T-cell (primary cell): Measurements from ENCODE around the gene NT5DC4. TPM values are rescaled to one million over a fixed set of nuclear protein-coding genes. Genes with fewer than 3 reads are reported as not detected.

Experiments
- ATAC-seq, 4 experiments: fragments of 200-7000 bp in 3 of 4; fragments of 150-1000 bp in 1 of 4; cut with Tn5 transposase; replicated peaks in 1 of 4; 1 replicate in 3 of 4; 2 replicates in 1 of 4; pipeline ENCODE4 v1.10.0; 2021; ENCODE audit warnings: moderate library complexity in 3 of 4, mild to moderate bottlenecking in 2 of 4, moderate number of reproducible peaks in 1 of 4
- CTCF ChIA-PET, 2 donors: fragments of 300-600 bp; sonication (Branson Sonifier 250); formaldehyde crosslinking; loops; one replicate each; lab custom pipeline; 2022; ENCODE audit warnings: antibody characterized with exemption in 2 of 2; lab: Charles Lee
- POLR2A ChIA-PET, 2 donors: fragments of 300-600 bp; sonication (Branson Sonifier 250); formaldehyde crosslinking; loops; one replicate each; lab custom pipeline; 2022; ENCODE audit warnings: antibody characterized with exemption in 2 of 2; lab: Charles Lee
- DNase-seq, 35 experiments: peaks; one replicate each; pipeline versions ENCODE4 v3.0.0 to v3.0.0-alpha.2; 2013 to 2023
- H3K27ac ChIP-seq: one replicate; pipeline ENCODE4 v1.5.1; 2013; ENCODE audit warnings: low read length
- H3K27me3 ChIP-seq, 2 experiments: replicated peaks in 1 of 2; 1 replicate in 1 of 2; 2 replicates in 1 of 2; pipeline versions ENCODE4 v1.6.1 to v1.7.0; 2013; ENCODE audit warnings: low read length in 1 of 2, mixed read lengths in 1 of 2; ENCODE audit not compliant: control insufficient read depth in 2 of 2, insufficient read depth in 2 of 2; ENCODE audit errors: extremely low read depth in 1 of 2
- H3K36me3 ChIP-seq, 2 donors: 1 replicate in 1 of 2; 2 replicates in 1 of 2; pipeline versions ENCODE4 v1.6.1 to v1.7.0; 2013; ENCODE audit warnings: low read length in 1 of 2; ENCODE audit not compliant: control insufficient read depth in 2 of 2, insufficient read depth in 1 of 2; ENCODE audit errors: extremely low read depth in 1 of 2
- H3K4me1 ChIP-seq, 2 experiments: 1 replicate in 1 of 2; 2 replicates in 1 of 2; pipeline versions ENCODE4 v1.6.1 to v1.7.0; 2013; ENCODE audit warnings: low read length in 2 of 2, mixed read lengths in 1 of 2; ENCODE audit not compliant: insufficient read depth in 2 of 2, control insufficient read depth in 1 of 2; ENCODE audit errors: extremely low read depth in 1 of 2
- H3K4me3 ChIP-seq, 2 donors: 1 replicate in 1 of 2; 2 replicates in 1 of 2; pipeline versions ENCODE4 v1.5.1 to v1.7.0; 2013; ENCODE audit warnings: mild to moderate bottlenecking in 2 of 2, low read length in 1 of 2, moderate library complexity in 1 of 2; ENCODE audit not compliant: control insufficient read depth in 1 of 2; ENCODE audit errors: extremely low read depth in 1 of 2
- H3K9me3 ChIP-seq: 2 replicates; pipeline ENCODE4 v1.7.0; 2013
- H3K27ac Mint-ChIP-seq, 2 donors: one replicate each; pipeline ENCODE4 v1.8.0; 2020 to 2021; ENCODE audit warnings: mild to moderate bottlenecking in 2 of 2, mixed read lengths in 2 of 2
- H3K27me3 Mint-ChIP-seq, 2 donors: one replicate each; pipeline ENCODE4 v1.8.0; 2021 to 2022; ENCODE audit warnings: mixed read lengths in 2 of 2
- H3K36me3 Mint-ChIP-seq: one replicate; pipeline ENCODE4 v1.8.0; 2021; ENCODE audit warnings: mixed read lengths
- H3K4me1 Mint-ChIP-seq, 3 donors: one replicate each; pipeline ENCODE4 v1.8.0; 2020 to 2022; ENCODE audit warnings: mixed read lengths in 3 of 3, mild to moderate bottlenecking in 1 of 3
- H3K4me3 Mint-ChIP-seq, 3 donors: one replicate each; pipeline ENCODE4 v1.8.0; 2020 to 2022; ENCODE audit warnings: mild to moderate bottlenecking in 3 of 3, mixed read lengths in 3 of 3, moderate library complexity in 3 of 3
- H3K9me3 Mint-ChIP-seq, 3 donors: one replicate each; pipeline ENCODE4 v1.8.0; 2020 to 2022; ENCODE audit warnings: mixed read lengths in 3 of 3
- WGBS: methylation state at CpG from one replicate; pipeline ENCODE4 v1.1.5; 2013; ENCODE audit warnings: missing lambda C conversion rate; ENCODE audit not compliant: insufficient coverage; 5-methylcytosine and 5-hydroxymethylcytosine counted together
- total RNA-seq, 35 experiments: library from RNA in 6 of 35; stranded (reverse) in 6 of 35; fragments of 120-200 nt in 1 of 35; gene quantifications; one replicate each; pipeline versions ENCODE4 v1.2.1 to v1.2.4 and lab custom pipeline; 2013 to 2026

The NT5DC4 gene
- total RNA-seq, 5 donors from 2014 or later (not counting 1 experiment from before 2014, with no cell fraction given), result not detected

DNA sequence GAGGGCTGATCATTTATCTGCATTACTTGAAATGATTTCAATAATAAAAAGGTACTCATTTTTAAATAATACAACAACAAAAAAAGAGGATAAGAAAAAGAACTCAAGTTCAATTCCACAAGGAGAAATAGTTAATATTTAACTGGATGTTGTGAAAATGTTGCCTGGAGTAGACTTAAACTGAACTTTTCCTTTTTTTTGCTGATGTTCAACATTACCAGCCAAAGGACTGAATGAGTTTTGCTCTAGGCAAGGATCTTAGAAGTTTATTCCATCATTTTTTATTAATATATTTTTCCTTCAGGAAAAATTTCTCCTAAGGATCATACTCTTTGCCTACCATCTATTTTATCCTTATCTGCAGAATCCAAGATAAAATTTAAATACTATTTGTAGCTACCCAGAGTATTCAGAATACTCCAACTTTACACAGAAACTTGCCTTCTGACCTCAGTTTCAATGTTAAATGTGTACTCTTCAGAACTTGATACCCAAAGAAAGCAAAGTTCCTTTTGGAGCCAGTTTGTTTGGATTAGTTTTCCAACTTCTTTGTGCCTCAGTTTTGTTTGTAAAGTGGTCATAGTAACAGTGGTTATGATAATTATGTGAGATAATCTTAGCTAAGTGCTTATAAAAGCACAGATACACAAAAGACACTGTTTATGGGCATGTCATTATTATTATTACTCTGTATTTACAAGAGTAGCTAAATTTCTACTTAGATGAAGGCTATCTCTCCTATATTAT, 30.8 kb downstream of the NT5DC4 start:
- peaks cover 8 to 34% (median 10%) of the 10 kb centered on the region in 3 donors for H3K4me1 Mint-ChIP-seq
- CTCF ChIA-PET, result interaction anchor here (0.5 to 5.8 kb wide), 6 partner anchors 15 to 190 kb away, joined by 3 to 67 read pairs (median 7); no protein-coding TSS in a partner anchor
- no peaks in the 10 kb centered on the region for H3K9me3 Mint-ChIP-seq
- Histone ChIP-seq H3K27me3 (no peaks in the 10 kb centered on the region), H3K9me3 (no peaks in the 10 kb centered on the region), H3K4me3 (no peak overlapping the region), H3K27ac (no peak overlapping the region), H3K4me1 (peaks cover 2 to 11% of the 10 kb centered on the region in 2 experiments), H3K36me3 (no peaks in the 10 kb centered on the region)
- no peaks in the 10 kb centered on the region for H3K36me3 Mint-ChIP-seq
- no peak for DNase-seq
- H3K4me3 Mint-ChIP-seq, result no peak overlapping the region
- no peak overlapping the region for H3K27ac Mint-ChIP-seq
- no peak for ATAC-seq
- POLR2A ChIA-PET, result interaction anchor here in 1 of 2 donors (0.5 to 0.6 kb wide), 2 partner anchors 150 to 267 kb away, joined by 4 read pairs; no protein-coding TSS in a partner anchor
- H3K27me3 Mint-ChIP-seq, result no peaks in the 10 kb centered on the region

DNA sequence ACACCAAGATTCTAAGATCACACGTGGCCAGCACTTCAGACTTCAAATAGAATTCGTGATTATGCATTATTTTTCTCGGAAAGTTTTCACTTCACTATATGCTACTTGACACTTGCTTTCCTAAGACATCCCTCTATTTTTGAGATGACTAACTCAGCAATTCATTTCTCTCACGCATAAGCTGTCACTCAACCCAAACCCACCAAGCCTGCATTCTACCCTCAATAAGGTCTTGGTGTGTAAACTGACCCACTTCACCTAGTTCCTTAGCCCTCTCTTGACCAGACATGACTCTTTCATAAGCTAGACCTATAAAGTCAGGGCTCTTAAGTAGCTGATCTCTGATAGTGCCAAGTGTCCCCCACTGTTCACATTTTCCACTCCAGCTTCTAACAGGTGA, 31.8 kb downstream of the NT5DC4 start:
- H3K4me3 ChIP-seq, result no peak overlapping the region
- ChIA-PET POLR2A (interaction anchor here (0.6 kb wide), 3 partner anchors 24 to 159 kb away, joined by 3 to 8 read pairs (median 4); no protein-coding TSS in a partner anchor), CTCF (interaction anchor here (0.6 to 2.1 kb wide), 3 partner anchors 132 to 188 kb away, joined by 6 to 17 read pairs (median 11); no protein-coding TSS in a partner anchor)
- DNase-seq, result no peak
- no peaks in the 10 kb centered on the region for H3K9me3 ChIP-seq
- H3K4me1 ChIP-seq, result peaks cover 2 to 11% of the 10 kb centered on the region in 2 experiments
- H3K36me3 Mint-ChIP-seq, result no peaks in the 10 kb centered on the region
- ATAC-seq, result no peak
- H3K27ac Mint-ChIP-seq, result no peak overlapping the region
- no peak overlapping the region for H3K4me3 Mint-ChIP-seq
- WGBS, result 78% methylated on average over 3 of the region's 4 CpGs
- no peaks in the 10 kb centered on the region for H3K36me3 ChIP-seq
- H3K4me1 Mint-ChIP-seq, result peaks cover 8 to 36% (median 10%) of the 10 kb centered on the region in 3 donors
- H3K9me3 Mint-ChIP-seq, result no peaks in the 10 kb centered on the region
- H3K27me3 ChIP-seq, result no peaks in the 10 kb centered on the region
- no peak overlapping the region for H3K27ac ChIP-seq
- no peaks in the 10 kb centered on the region for H3K27me3 Mint-ChIP-seq

DNA sequence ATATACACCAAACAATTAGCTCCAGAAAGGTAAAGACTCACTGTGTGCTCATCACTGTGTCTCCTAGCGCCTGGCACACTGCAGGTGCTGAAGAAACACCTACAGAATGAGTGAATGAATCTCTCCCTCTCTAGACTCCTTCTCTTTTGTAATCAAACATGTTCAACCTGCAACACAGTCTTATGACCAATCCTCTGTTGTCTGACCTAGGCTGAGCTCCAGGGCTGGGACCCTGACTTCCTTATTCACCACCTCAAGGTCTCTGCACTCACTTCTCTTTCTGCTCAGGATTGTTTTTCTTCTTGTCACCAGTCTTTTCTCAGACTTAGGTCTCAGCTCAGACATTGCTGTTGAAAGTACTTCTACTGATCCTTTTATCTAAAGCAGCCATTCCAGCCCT, 33.7 kb downstream of the NT5DC4 start:
- WGBS, result 100% methylated on average over 1 of the region's 1 CpG
- ChIA-PET CTCF (interaction anchor here (0.5 to 1.4 kb wide), 4 partner anchors 8 to 274 kb away, joined by 3 to 5 read pairs (median 4); no protein-coding TSS in a partner anchor), POLR2A (interaction anchor here in 1 of 2 donors (1.0 kb wide), 1 partner anchor 12 kb away, joined by 3 read pairs; no protein-coding TSS in a partner anchor)
- Histone ChIP-seq H3K4me3 (no peak overlapping the region), H3K36me3 (no peaks in the 10 kb centered on the region), H3K9me3 (no peaks in the 10 kb centered on the region), H3K27ac (no peak overlapping the region), H3K27me3 (no peaks in the 10 kb centered on the region), H3K4me1 (peaks cover 2 to 11% of the 10 kb centered on the region in 2 experiments)
- DNase-seq, result no peak
- Mint-ChIP-seq H3K27me3 (no peaks in the 10 kb centered on the region), H3K4me3 (no peak overlapping the region), H3K9me3 (no peaks in the 10 kb centered on the region), H3K36me3 (no peaks in the 10 kb centered on the region), H3K27ac (no peak overlapping the region), H3K4me1 (peaks cover 8 to 36% (median 10%) of the 10 kb centered on the region in 3 donors)
- no peak for ATAC-seq

DNA sequence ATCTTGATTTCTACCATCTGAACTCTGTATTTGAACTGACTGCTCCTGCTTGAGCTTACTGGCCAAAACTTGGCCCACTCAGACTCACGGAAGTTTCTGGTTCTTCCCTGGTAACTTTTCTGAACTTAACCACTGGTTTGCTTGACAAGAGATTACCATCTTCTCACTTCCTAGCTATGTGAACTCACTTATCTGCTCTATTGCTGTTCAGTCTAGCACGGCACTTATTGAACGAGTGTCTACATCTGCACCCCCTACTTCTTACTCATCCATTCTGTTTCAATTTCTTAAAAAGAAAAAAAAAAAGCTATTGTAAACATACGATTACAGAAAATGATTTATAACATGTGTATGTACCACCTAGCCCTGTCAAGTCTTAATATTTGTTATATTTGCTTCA, 34.6 kb downstream of the NT5DC4 start:
- Histone ChIP-seq H3K27me3 (no peaks in the 10 kb centered on the region), H3K9me3 (no peaks in the 10 kb centered on the region), H3K4me1 (peaks cover 0 to 3% of the 10 kb centered on the region in 2 experiments), H3K36me3 (no peaks in the 10 kb centered on the region), H3K4me3 (no peak overlapping the region), H3K27ac (no peak overlapping the region)
- ChIA-PET CTCF (interaction anchor here (0.6 to 1.4 kb wide), 7 partner anchors 10 to 510 kb away, joined by 3 to 4 read pairs (median 3); no protein-coding TSS in a partner anchor), POLR2A (interaction anchor here in 1 of 2 donors (1.0 kb wide), 1 partner anchor 11 kb away, joined by 3 read pairs; no protein-coding TSS in a partner anchor)
- Mint-ChIP-seq H3K27ac (peak overlapping the region in 1 of 2 donors; percentile 11), H3K9me3 (no peaks in the 10 kb centered on the region), H3K4me1 (peaks cover under 1 to 27% (median 3%) of the 10 kb centered on the region in 3 donors), H3K27me3 (no peaks in the 10 kb centered on the region), H3K36me3 (no peaks in the 10 kb centered on the region), H3K4me3 (no peak overlapping the region)
- DNase-seq, result peak in 1 of 35 experiments; percentile 10
- ATAC-seq, result no peak
- 83% methylated on average over 1 of the region's 4 CpGs for WGBS

DNA sequence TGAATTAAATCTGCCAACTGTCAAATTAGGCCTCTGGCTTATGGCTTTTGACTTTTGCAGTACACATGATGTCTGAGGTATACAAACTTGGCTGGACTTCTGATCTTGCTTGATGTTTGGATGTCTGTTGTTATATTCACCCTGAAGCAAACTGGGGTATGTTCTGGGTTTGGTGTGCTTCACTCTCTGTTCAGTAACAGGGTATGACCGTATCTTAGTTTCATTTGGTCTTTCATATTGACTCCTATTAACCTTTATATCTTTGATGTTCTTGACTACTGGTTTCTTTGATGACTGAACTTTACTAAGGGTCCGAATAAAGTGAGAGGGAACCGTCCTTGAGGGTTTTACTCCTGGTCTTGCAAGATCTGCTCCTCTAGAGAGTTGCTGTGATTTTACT, 35.4 kb downstream of the NT5DC4 start:
- no CpG with 5 or more reads among the region's 3 CpGs for whole genome bisulfite sequencing
- POLR2A ChIA-PET, result no interaction called here
- ATAC-seq, result no peak

DNA sequence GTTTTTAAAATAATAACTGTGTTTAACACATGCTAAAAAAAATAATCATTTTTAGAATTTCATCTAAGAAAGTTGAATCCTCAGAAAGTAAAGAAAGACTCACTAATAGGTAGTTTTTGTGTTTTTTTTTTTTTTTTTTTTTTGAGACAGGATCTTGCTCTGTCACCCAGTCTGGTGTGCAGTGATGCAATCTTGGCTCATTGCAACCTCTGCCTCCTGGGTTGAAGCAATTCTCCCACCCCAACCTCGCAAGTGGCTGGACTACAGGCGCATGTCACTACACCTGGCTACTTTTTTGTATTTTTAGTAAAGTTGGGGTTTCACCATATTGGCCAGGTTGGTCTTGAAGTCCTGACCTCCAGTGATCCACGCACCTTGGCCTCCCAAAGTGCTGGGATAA, 36.4 kb downstream of the NT5DC4 start:
- no peak overlapping the region for H3K27ac ChIP-seq
- ATAC-seq (no peak), DNase-seq (peak in 1 of 35 experiments; percentile 3)
- no peaks in the 10 kb centered on the region for H3K27me3 ChIP-seq
- ChIA-PET CTCF (no interaction called here), POLR2A (no interaction called here)
- Mint-ChIP-seq H3K27ac (no peak overlapping the region), H3K4me1 (peaks cover 0 to 22% (median 0%) of the 10 kb centered on the region in 3 donors), H3K27me3 (no peaks in the 10 kb centered on the region), H3K4me3 (no peak overlapping the region), H3K36me3 (no peaks in the 10 kb centered on the region), H3K9me3 (no peaks in the 10 kb centered on the region)
- H3K4me3 ChIP-seq, result no peak overlapping the region
- peaks cover 0 to 3% of the 10 kb centered on the region in 2 experiments for H3K4me1 ChIP-seq
- no peaks in the 10 kb centered on the region for H3K9me3 ChIP-seq
- 100% methylated on average over 1 of the region's 3 CpGs for WGBS
- no peaks in the 10 kb centered on the region for H3K36me3 ChIP-seq

More for the DNA sequence above, 35.4 kb downstream of the NT5DC4 start:
- H3K36me3 ChIP-seq, result no peaks in the 10 kb centered on the region
- no peaks in the 10 kb centered on the region for H3K36me3 Mint-ChIP-seq
- no peak overlapping the region for H3K4me3 Mint-ChIP-seq
- H3K9me3 Mint-ChIP-seq, result no peaks in the 10 kb centered on the region
- H3K4me1 Mint-ChIP-seq, result peaks cover 0 to 24% (median 0%) of the 10 kb centered on the region in 3 donors
- H3K27ac ChIP-seq, result no peak overlapping the region
- H3K27ac Mint-ChIP-seq, result no peak overlapping the region
- H3K9me3 ChIP-seq, result no peaks in the 10 kb centered on the region
- no peaks in the 10 kb centered on the region for H3K27me3 Mint-ChIP-seq
- H3K27me3 ChIP-seq, result no peaks in the 10 kb centered on the region
- peaks cover 0 to 3% of the 10 kb centered on the region in 2 experiments for H3K4me1 ChIP-seq
- DNase-seq, result no peak
- CTCF ChIA-PET, result interaction anchor here (0.6 to 0.8 kb wide), 4 partner anchors 126 to 511 kb away, joined by 3 to 4 read pairs (median 4); no protein-coding TSS in a partner anchor
- no peak overlapping the region for H3K4me3 ChIP-seq
